GM06990 (cell line): Measurements from ENCODE around the gene SPSB3.
A peak's percentile ranks its signal among the peaks of the same experiment; 100 is the strongest.

Experiments
- DNase-seq: peaks from one replicate; pipeline ENCODE4 v3.0.0-alpha.2; 2011; ENCODE audit not compliant: insufficient read length; ENCODE audit errors: extremely low read depth
- H3K27me3 ChIP-seq: replicated peaks from 2 replicates; pipeline ENCODE4 v1.6.0; 2011; ENCODE audit warnings: low read length; ENCODE audit not compliant: control insufficient read depth, insufficient read depth
- H3K36me3 ChIP-seq: 2 replicates; pipeline ENCODE4 v1.5.1; 2011; ENCODE audit warnings: low read length; ENCODE audit not compliant: control insufficient read depth, insufficient read depth
- H3K4me3 ChIP-seq: replicated peaks from 2 replicates; pipeline ENCODE4 v1.5.1; 2011; ENCODE audit warnings: low read depth, mild to moderate bottlenecking, control low read depth, low read length
- CTCF ChIP-seq: IDR thresholded peaks from 2 replicates; pipeline ENCODE4 v1.5.1; 2011; ENCODE audit warnings: low read length, control low read depth, mild to moderate bottlenecking, inconsistent platforms; ENCODE audit not compliant: insufficient read depth, poor library complexity, severe bottlenecking

Gene SPSB3

DNA sequence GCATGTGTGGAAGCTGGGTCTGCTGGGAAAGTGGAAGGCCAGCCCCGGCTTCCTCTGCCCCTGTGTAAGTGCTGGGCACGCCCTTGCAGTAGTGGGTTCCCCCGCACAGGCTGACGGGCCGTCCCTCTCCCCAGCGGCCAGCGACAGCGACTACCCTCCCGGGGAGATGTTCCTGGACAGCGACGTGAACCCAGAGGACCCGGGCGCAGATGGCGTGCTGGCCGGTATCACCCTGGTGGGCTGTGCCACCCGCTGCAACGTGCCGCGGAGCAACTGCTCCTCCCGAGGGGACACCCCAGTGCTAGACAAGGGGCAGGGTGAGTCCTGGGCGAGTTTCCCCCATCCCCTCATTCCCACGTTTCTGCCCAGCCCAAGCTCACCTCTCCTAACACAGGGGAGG, 16.5 kb downstream of the SPSB3 start:
- no peak for TF ChIP-seq CTCF
- H3K36me3 ChIP-seq: peaks cover 58% of the 10 kb centered on the region

GRCh38 chr16:1764971-1765370, 17.4 kb downstream of the SPSB3 start:
- Histone ChIP-seq H3K4me3 (no peak overlapping the region), H3K27me3 (no peaks in the 10 kb centered on the region), H3K36me3 (peaks cover 62% of the 10 kb centered on the region)
- DNase-seq: no peak
- no peak for TF ChIP-seq CTCF

More for the DNA sequence above, 16.5 kb downstream of the SPSB3 start:
- Histone ChIP-seq H3K27me3 (no peaks in the 10 kb centered on the region), H3K4me3 (no peak overlapping the region)
- DNase-seq: no peak

- Histone ChIP-seq H3K36me3 (peaks cover 57% of the 10 kb centered on the region), H3K4me3 (no peak overlapping the region), H3K27me3 (no peaks in the 10 kb centered on the region)
- no peak for DNase-seq
- TF ChIP-seq CTCF: peak; percentile 22
Measured at GRCh38 chr16:1763521-1764511, 18.6 kb downstream of the SPSB3 start.

GRCh38 chr16:1762879-1763520, 19.4 kb downstream of the SPSB3 start:
- no peak for DNase-seq
- Histone ChIP-seq H3K36me3 (peaks cover 52% of the 10 kb centered on the region), H3K4me3 (no peak overlapping the region), H3K27me3 (no peaks in the 10 kb centered on the region)
- no peak for TF ChIP-seq CTCF

- no peak for TF ChIP-seq CTCF
- no peak for DNase-seq
- Histone ChIP-seq H3K27me3 (no peaks in the 10 kb centered on the region), H3K36me3 (peaks cover 50% of the 10 kb centered on the region), H3K4me3 (no peak overlapping the region)
Measured at GRCh38 chr16:1762196-1762878, 20.0 kb downstream of the SPSB3 start.
